H9 (cell line): ENCODE measurements around the gene EPS15. TPM values are rescaled to one million over a fixed set of nuclear protein-coding genes. Genes with fewer than 3 reads are reported as not detected.

Experiments
- DNase-seq: peaks from one replicate; pipeline ENCODE4 v3.0.0-alpha.2; 2017
- H2AFZ ChIP-seq: one replicate; pipeline ENCODE4 v1.6.1; 2013; ENCODE audit warnings: mild to moderate bottlenecking, low read length, control low read depth, moderate library complexity
- H2AK5ac ChIP-seq: 2 replicates; pipeline ENCODE4 v1.6.1; 2013; ENCODE audit warnings: low read length, control low read depth, mixed read lengths; ENCODE audit not compliant: insufficient read length
- H2BK120ac ChIP-seq: one replicate; pipeline ENCODE4 v1.6.1; 2013; ENCODE audit warnings: low read depth, mild to moderate bottlenecking, low read length, control low read depth, inconsistent platforms; ENCODE audit not compliant: poor library complexity, severe bottlenecking
- H2BK12ac ChIP-seq: 2 replicates; pipeline ENCODE4 v1.6.1; 2013; ENCODE audit warnings: low read length, control low read depth, mixed read lengths, low read depth; ENCODE audit not compliant: insufficient read length
- H2BK15ac ChIP-seq: 2 replicates; pipeline ENCODE4 v1.6.1; 2013; ENCODE audit warnings: low read depth, low read length, control low read depth
- H2BK20ac ChIP-seq: one replicate; pipeline ENCODE4 v1.6.1; 2013; ENCODE audit warnings: low read depth, mild to moderate bottlenecking, low read length, control low read depth, inconsistent platforms; ENCODE audit not compliant: poor library complexity, severe bottlenecking
- H2BK5ac ChIP-seq: 2 replicates; pipeline ENCODE4 v1.6.1; 2013; ENCODE audit warnings: low read length, control low read depth, mixed read lengths; ENCODE audit not compliant: insufficient read length
- H3K14ac ChIP-seq: 2 replicates; pipeline ENCODE4 v1.6.1; 2013; ENCODE audit warnings: low read length, control low read depth; ENCODE audit not compliant: insufficient read depth
- H3K18ac ChIP-seq: 2 replicates; pipeline ENCODE4 v1.6.1; 2013; ENCODE audit warnings: low read depth, mild to moderate bottlenecking, mixed read lengths, low read length, control low read depth; ENCODE audit not compliant: insufficient read length
- H3K23ac ChIP-seq: 2 replicates; pipeline ENCODE4 v1.6.1; 2013; ENCODE audit warnings: low read length, control low read depth, mixed read lengths, low read depth; ENCODE audit not compliant: insufficient read length
- H3K23me2 ChIP-seq: 2 replicates; pipeline ENCODE4 v1.6.1; 2013; ENCODE audit warnings: low read depth, mild to moderate bottlenecking, mixed read lengths, low read length, control low read depth; ENCODE audit not compliant: insufficient read length, poor library complexity, severe bottlenecking
- H3K27ac ChIP-seq: 2 replicates; pipeline ENCODE4 v1.5.1; 2013; ENCODE audit warnings: low read length, control low read depth, mixed read lengths, low read depth; ENCODE audit not compliant: insufficient read length
- H3K27me3 ChIP-seq: 2 replicates; pipeline ENCODE4 v1.6.1; 2013; ENCODE audit warnings: low read length, control low read depth, inconsistent platforms; ENCODE audit not compliant: insufficient read depth
- H3K4ac ChIP-seq: 2 replicates; pipeline ENCODE4 v1.6.1; 2013; ENCODE audit warnings: low read depth, mild to moderate bottlenecking, control low read depth, inconsistent platforms, low read length, moderate library complexity
- H3K4me1 ChIP-seq: 2 replicates; pipeline ENCODE4 v1.6.1; 2013; ENCODE audit warnings: low read length, control low read depth, inconsistent platforms; ENCODE audit not compliant: insufficient read depth
- H3K4me2 ChIP-seq: 2 replicates; pipeline ENCODE4 v1.6.1; 2013; ENCODE audit warnings: low read length, control low read depth, mixed read lengths; ENCODE audit not compliant: insufficient read length, insufficient read depth
- H3K56ac ChIP-seq: 2 replicates; pipeline ENCODE4 v1.6.1; 2013; ENCODE audit warnings: low read depth, mild to moderate bottlenecking, mixed read lengths, low read length, control low read depth; ENCODE audit not compliant: insufficient read length
- H3K79me1 ChIP-seq: 2 replicates; pipeline ENCODE4 v1.6.1; 2013; ENCODE audit warnings: low read depth, mild to moderate bottlenecking, moderate library complexity, low read length, control low read depth, inconsistent platforms; ENCODE audit not compliant: insufficient read depth, poor library complexity, severe bottlenecking
- H3K79me2 ChIP-seq: 2 replicates; pipeline ENCODE4 v1.6.1; 2013; ENCODE audit warnings: low read length, control low read depth, inconsistent platforms; ENCODE audit not compliant: insufficient read depth
- H3K9ac ChIP-seq: 2 replicates; pipeline ENCODE4 v1.6.1; 2013; ENCODE audit warnings: low read length, control low read depth, mixed read lengths; ENCODE audit not compliant: insufficient read length; ENCODE audit errors: extremely low read depth
- H3K9me3 ChIP-seq: one replicate; pipeline ENCODE4 v1.6.1; 2013; ENCODE audit warnings: low read depth, low read length, inconsistent platforms; ENCODE audit not compliant: control insufficient read depth
- H3T11ph ChIP-seq: one replicate; pipeline ENCODE4 v1.6.1; 2013; ENCODE audit warnings: mild to moderate bottlenecking, low read length, control low read depth, inconsistent platforms
- H4K20me1 ChIP-seq: one replicate; pipeline ENCODE4 v1.6.1; 2013; ENCODE audit not compliant: control insufficient read depth, insufficient read length, insufficient read depth
- H4K5ac ChIP-seq: 2 replicates; pipeline ENCODE4 v1.6.1; 2013; ENCODE audit warnings: low read depth, mild to moderate bottlenecking, mixed read lengths, low read length, control low read depth; ENCODE audit not compliant: insufficient read length
- H4K8ac ChIP-seq: replicated peaks from 2 replicates; pipeline ENCODE4 v1.6.1; 2013; ENCODE audit warnings: low read length, control low read depth, mixed read lengths, low read depth; ENCODE audit not compliant: insufficient read length
- H4K91ac ChIP-seq: 2 replicates; pipeline ENCODE4 v1.6.1; 2013; ENCODE audit warnings: low read depth, mild to moderate bottlenecking, moderate library complexity, mixed read lengths, low read length, control low read depth; ENCODE audit not compliant: insufficient read length
- H3K27ac Mint-ChIP-seq, 3 experiments: 2 replicates in 2 of 3; 3 replicates in 1 of 3; pipeline ENCODE4 v1.8.0; 2020 to 2021; ENCODE audit warnings: mixed read lengths in 3 of 3, mild to moderate bottlenecking in 1 of 3, moderate library complexity in 1 of 3
- H3K27me3 Mint-ChIP-seq: 2 replicates; pipeline ENCODE4 v1.8.0; 2021; ENCODE audit warnings: low read depth, mild to moderate bottlenecking, moderate library complexity, mixed read lengths
- H3K36me3 Mint-ChIP-seq, 3 experiments: 2 replicates in 2 of 3; 3 replicates in 1 of 3; pipeline ENCODE4 v1.8.0; 2020 to 2021; ENCODE audit warnings: low read depth in 3 of 3, mixed read lengths in 3 of 3; ENCODE audit not compliant: insufficient read depth in 1 of 3
- H3K4me1 Mint-ChIP-seq, 2 experiments: 2 replicates each; pipeline ENCODE4 v1.8.0; 2020; ENCODE audit warnings: mixed read lengths in 2 of 2
- H3K4me3 Mint-ChIP-seq, 2 experiments: 2 replicates in 1 of 2; 3 replicates in 1 of 2; pipeline ENCODE4 v1.8.0; 2020 to 2021; ENCODE audit warnings: mild to moderate bottlenecking in 2 of 2, mixed read lengths in 2 of 2, moderate library complexity in 1 of 2
- H3K9me3 Mint-ChIP-seq, 2 experiments: 2 replicates in 1 of 2; 3 replicates in 1 of 2; pipeline ENCODE4 v1.8.0; 2020; ENCODE audit warnings: mild to moderate bottlenecking in 2 of 2, mixed read lengths in 2 of 2, moderate library complexity in 1 of 2
- CTCF ChIP-seq: fragments of 200-600 bp; sonication (generic); conservative IDR thresholded peaks from 3 replicates; pipeline ENCODE4 v1.8.0; 2021; ENCODE audit warnings: antibody characterized with exemption, mild to moderate bottlenecking
- WGBS: extraction: QIAGEN DNeasy Blood & Tissue Kit; methylation state at CpG from one replicate; pipeline ENCODE4 v1.1.7; 2013; ENCODE audit warnings: missing lambda C conversion rate, low lambda C conversion rate, mixed read lengths; ENCODE audit not compliant: insufficient read length; ENCODE audit errors: extremely low coverage; 5-methylcytosine and 5-hydroxymethylcytosine counted together
- total RNA-seq: library from RNA; stranded (reverse); gene quantifications from 2 replicates; pipeline ENCODE4 v1.2.1, GENCODE V29; 2021

Gene EPS15
- total RNA-seq, 1 experiment from 2014 or later = 44.1 TPM

GRCh38 chr1:51369171-51369570 is 149.9 kb downstream of the EPS15 start:
- no peak overlapping the region for H2BK20ac ChIP-seq
- no peak overlapping the region for H3K18ac ChIP-seq
- no peak overlapping the region for H3K56ac ChIP-seq
- no peak for TF ChIP-seq CTCF
- no peak overlapping the region for H2AK5ac ChIP-seq
- no peak overlapping the region for H4K5ac ChIP-seq
- no peak overlapping the region for H2BK120ac ChIP-seq
- H3K4me1 ChIP-seq = no peaks in the 10 kb centered on the region
- no peak overlapping the region for H3K14ac ChIP-seq
- no peak overlapping the region for H2AFZ ChIP-seq
- H3K9ac ChIP-seq = no peak overlapping the region
- no peak overlapping the region for H3K4me2 ChIP-seq
- H3K23me2 ChIP-seq = no peaks in the 10 kb centered on the region
- H2BK12ac ChIP-seq = no peak overlapping the region
- Mint-ChIP-seq H3K36me3 (peaks cover 5 to 24% (median 18%) of the 10 kb centered on the region in 3 experiments), H3K4me1 (no peaks in the 10 kb centered on the region), H3K27me3 (no peaks in the 10 kb centered on the region), H3K27ac (no peak overlapping the region), H3K9me3 (no peaks in the 10 kb centered on the region), H3K4me3 (no peak overlapping the region)
- no peaks in the 10 kb centered on the region for H3K79me2 ChIP-seq
- no peak overlapping the region for H3K4ac ChIP-seq
- no peak overlapping the region for H2BK15ac ChIP-seq
- no peaks in the 10 kb centered on the region for H3K79me1 ChIP-seq
- no peaks in the 10 kb centered on the region for H3K27me3 ChIP-seq
- H4K8ac ChIP-seq = no peak overlapping the region
- H4K20me1 ChIP-seq = no peaks in the 10 kb centered on the region
- no peak overlapping the region for H4K91ac ChIP-seq
- H3T11ph ChIP-seq = no peak overlapping the region
- no CpG with 5 or more reads among the region's 4 CpGs for WGBS
- H3K9me3 ChIP-seq = no peaks in the 10 kb centered on the region
- no peak overlapping the region for H3K27ac ChIP-seq
- no peak overlapping the region for H3K23ac ChIP-seq
- no peak for DNase-seq
- no peak overlapping the region for H2BK5ac ChIP-seq
